Measurements from ENCODE around the gene ZFYVE26. TPM values are rescaled to one million over a fixed set of nuclear protein-coding genes. Genes with fewer than 3 reads are reported as not detected.

ZFYVE26 gene
- total RNA-seq, 2 donors from 2014 or later, result 11.7 to 31.0 TPM

DNA sequence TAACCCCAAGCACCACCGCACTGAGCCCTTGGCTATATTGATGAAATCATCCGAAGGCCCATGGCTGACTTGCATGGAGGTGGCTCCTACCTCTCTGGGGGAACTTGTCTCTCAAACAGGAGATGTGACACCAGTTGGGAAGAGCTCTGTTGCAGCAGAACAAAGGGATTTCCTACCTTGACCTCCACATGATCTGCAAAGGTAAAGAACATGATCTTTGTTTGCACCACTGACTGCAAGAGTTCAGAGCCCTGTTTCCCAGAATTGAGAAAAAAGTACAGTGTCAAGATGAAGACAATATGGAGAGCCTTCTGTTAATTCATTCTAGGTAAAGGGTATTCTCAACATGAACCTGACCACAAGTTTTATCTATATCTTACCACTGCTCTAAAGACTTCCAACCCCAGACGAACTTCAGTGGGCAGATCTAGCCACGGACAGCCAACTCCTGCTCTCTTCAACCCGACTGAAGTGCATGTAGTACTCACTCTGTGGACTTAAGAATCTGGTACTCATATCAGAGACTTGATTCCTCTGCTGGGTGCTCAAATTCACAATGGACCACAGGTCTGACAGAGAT is 32.1 kb downstream of the ZFYVE26 start:
- Histone ChIP-seq H3K9me3 (no peaks in the 10 kb centered on the region), H3K36me3 (replicated peaks in 1 of 2; ENCODE audit: insufficient read depth in 1 of 2, low read depth in 2 of 2) (peaks cover 7 to 56% of the 10 kb centered on the region in 2 donors), H3K27me3 (no peaks in the 10 kb centered on the region), H3K4me3 (no peak overlapping the region), H3K4me1 (no peaks in the 10 kb centered on the region), H3K27ac (no peak overlapping the region)
- ATAC-seq (no peak), DNase-seq (no peak)
- WGBS, 2 donors, result 78 to 91% methylated on average over 5 of the region's 5 CpGs
- intact Hi-C loops (cut with DNase I), result no loop called here
- TF ChIP-seq, protein P1, sequence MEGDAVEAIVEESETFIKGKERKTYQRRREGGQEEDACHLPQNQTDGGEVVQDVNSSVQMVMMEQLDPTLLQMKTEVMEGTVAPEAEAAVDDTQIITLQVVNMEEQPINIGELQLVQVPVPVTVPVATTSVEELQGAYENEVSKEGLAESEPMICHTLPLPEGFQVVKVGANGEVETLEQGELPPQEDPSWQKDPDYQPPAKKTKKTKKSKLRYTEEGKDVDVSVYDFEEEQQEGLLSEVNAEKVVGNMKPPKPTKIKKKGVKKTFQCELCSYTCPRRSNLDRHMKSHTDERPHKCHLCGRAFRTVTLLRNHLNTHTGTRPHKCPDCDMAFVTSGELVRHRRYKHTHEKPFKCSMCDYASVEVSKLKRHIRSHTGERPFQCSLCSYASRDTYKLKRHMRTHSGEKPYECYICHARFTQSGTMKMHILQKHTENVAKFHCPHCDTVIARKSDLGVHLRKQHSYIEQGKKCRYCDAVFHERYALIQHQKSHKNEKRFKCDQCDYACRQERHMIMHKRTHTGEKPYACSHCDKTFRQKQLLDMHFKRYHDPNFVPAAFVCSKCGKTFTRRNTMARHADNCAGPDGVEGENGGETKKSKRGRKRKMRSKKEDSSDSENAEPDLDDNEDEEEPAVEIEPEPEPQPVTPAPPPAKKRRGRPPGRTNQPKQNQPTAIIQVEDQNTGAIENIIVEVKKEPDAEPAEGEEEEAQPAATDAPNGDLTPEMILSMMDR (IDR thresholded peaks at IDR 0.05), result no peak
- no peak for TF ChIP-seq POLR2A (IDR thresholded peaks at IDR 0.05)

DNA sequence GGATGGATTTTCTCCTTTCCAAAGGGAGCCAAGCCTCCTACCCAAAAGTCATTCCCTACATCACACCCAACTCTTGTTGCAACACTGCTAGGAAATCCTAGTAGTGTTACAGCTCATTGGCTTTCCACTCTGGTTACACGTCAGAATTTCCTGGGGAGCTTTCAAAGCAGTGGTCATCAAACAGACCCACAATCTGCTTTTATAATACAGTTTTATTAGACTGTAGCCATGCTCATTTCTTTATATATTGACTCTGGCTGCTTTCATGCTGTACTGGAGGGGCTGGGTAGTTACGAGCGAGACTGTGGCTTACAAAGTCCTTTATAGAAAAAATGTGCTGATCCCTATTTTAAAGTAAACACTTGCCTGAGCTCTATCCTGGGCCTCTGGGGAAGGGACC is 34.3 kb downstream of the ZFYVE26 start:
- Histone ChIP-seq H3K27ac (no peak overlapping the region), H3K9me3 (no peaks in the 10 kb centered on the region), H3K4me1 (no peaks in the 10 kb centered on the region), H3K27me3 (no peaks in the 10 kb centered on the region), H3K36me3 (replicated peaks in 1 of 2; ENCODE audit: insufficient read depth in 1 of 2, low read depth in 2 of 2) (peaks cover 7 to 57% of the 10 kb centered on the region in 2 donors), H3K4me3 (no peak overlapping the region)
- DNase-seq (no peak), ATAC-seq (no peak)
- 31 to 92% methylated on average over 3 of the region's 3 CpGs for WGBS, 2 donors
- intact Hi-C loops (cut with DNase I), result no loop called here
- TF ChIP-seq, protein P1 (IDR thresholded peaks at IDR 0.05), result no peak
- TF ChIP-seq POLR2A (IDR thresholded peaks at IDR 0.05), result no peak

DNA sequence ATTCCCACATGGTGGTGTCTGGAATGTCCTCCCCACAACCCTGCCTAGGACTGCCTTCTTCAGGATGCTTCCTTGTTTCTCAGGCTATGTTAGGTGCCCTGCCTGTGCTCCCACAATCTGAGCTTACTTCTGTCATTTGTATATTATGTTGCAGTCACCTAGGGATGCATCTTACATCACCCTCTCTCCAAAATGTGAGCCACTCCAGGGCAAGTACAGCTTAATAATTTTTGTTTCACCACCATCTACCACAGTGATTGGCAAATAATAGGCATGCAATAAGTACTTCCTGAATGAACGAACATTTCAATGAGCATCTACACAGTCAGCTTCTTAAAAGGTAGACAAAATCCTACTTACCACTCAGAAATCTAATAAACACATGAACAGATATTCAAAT is 37.6 kb downstream of the ZFYVE26 start:
- H3K9me3 ChIP-seq, result no peaks in the 10 kb centered on the region
- DNase-seq (no peak), ATAC-seq (no peak)
- intact Hi-C loops (cut with DNase I), result no loop called here
- no peak for TF ChIP-seq POLR2A (IDR thresholded peaks at IDR 0.05)
- TF ChIP-seq, protein P1 (IDR thresholded peaks at IDR 0.05), result no peak
- H3K36me3 ChIP-seq (replicated peaks in 1 of 2; ENCODE audit: insufficient read depth in 1 of 2, low read depth in 2 of 2), result peaks cover 9 to 48% of the 10 kb centered on the region in 2 donors
- WGBS, 2 donors, result 74 to 83% methylated on average over 1 of the region's 1 CpG
- H3K27me3 ChIP-seq, result no peaks in the 10 kb centered on the region
- H3K4me3 ChIP-seq, result no peak overlapping the region
- H3K4me1 ChIP-seq, result no peaks in the 10 kb centered on the region
- H3K27ac ChIP-seq, result no peak overlapping the region

DNA sequence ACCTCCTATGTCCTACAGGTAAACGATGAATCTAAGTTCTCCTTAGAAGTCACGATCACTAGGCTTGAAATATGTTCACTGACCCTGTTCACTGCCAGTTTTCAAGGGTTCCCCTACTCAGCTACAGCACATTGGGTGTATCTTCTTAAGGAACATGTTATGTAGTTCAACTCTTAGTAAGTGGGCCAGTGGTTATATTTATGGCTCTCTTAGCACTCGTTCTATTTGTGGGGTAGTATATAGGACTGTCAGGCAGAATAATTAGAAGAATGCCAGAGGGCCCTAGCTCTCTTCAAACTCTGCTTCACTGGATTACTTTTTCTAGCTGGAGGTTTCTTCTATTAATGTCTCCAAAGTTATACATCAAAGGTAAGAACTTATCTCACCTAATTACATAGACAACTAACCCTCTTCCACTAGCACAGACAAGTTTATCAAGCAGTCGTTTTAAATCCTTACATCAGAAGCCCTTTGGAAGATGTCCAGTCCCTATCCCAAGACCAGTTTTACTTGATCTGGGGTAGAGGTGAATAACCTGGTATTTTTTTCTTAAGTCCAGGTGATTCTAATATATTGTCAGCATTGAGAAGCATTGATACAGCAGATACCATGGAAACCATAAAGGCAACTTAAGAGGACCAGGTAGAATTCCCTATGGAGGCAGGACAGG is 39.6 kb downstream of the ZFYVE26 start:
- intact Hi-C loops (cut with DNase I), result no loop called here
- ATAC-seq, result no peak
- TF ChIP-seq POLR2A (IDR thresholded peaks at IDR 0.05), result no peak
- TF ChIP-seq, protein P1 (IDR thresholded peaks at IDR 0.05), result no peak
- Histone ChIP-seq H3K27ac (no peak overlapping the region), H3K4me3 (no peak overlapping the region), H3K36me3 (replicated peaks in 1 of 2; ENCODE audit: insufficient read depth in 1 of 2, low read depth in 2 of 2) (peaks cover 14 to 43% of the 10 kb centered on the region in 2 donors), H3K9me3 (no peaks in the 10 kb centered on the region), H3K27me3 (no peaks in the 10 kb centered on the region), H3K4me1 (no peaks in the 10 kb centered on the region)
- no peak for DNase-seq
- WGBS, 2 donors, result 54 to 83% methylated on average over 4 of the region's 4 CpGs

Measured in body of pancreas (tissue), 4 donors.